Sigmoid colon (tissue), 7 donors: ENCODE measurements around the gene DNAJC15. TPM values are rescaled to one million over a fixed set of nuclear protein-coding genes. Genes with fewer than 3 reads are reported as not detected.
"Not testable (repeated sequence)": the region's sequence is repeated elsewhere in the genome, so short reads cannot be mapped to it uniquely, and the experiment has no call there.

ENCODE experiments used
- DNase-seq: peaks from one replicate; pipeline ENCODE4 v3.0.0-alpha.2; 2019
- H3K27ac ChIP-seq, 4 donors: fragments of 200-600 bp; sonication (generic); one replicate each; pipeline ENCODE4 v1.5.1; 2016 to 2019; ENCODE audit warnings: mild to moderate bottlenecking in 1 of 4
- H3K27me3 ChIP-seq, 3 donors: fragments of 200-600 bp; sonication (generic); one replicate each; pipeline ENCODE4 v1.5.1; 2019; ENCODE audit warnings: mild to moderate bottlenecking in 1 of 3
- H3K36me3 ChIP-seq, 4 donors: fragments of 200-600 bp; sonication (generic); one replicate each; pipeline ENCODE4 v1.5.1; 2016 to 2019
- H3K4me1 ChIP-seq, 4 donors: fragments of 200-600 bp; sonication (generic); one replicate each; pipeline ENCODE4 v1.5.1; 2017 to 2019
- H3K4me3 ChIP-seq, 4 donors: fragments of 200-600 bp; sonication (generic); one replicate each; pipeline ENCODE4 v1.5.1; 2017 to 2019; ENCODE audit warnings: mild to moderate bottlenecking in 2 of 4, moderate library complexity in 1 of 4
- H3K9me3 ChIP-seq, 4 donors: fragments of 200-600 bp in 3 of 4; sonication (generic) in 3 of 4; one replicate each; pipeline versions ENCODE4 v1.5.1 to v1.6.1; 2013 to 2019
- CTCF ChIP-seq, 4 experiments: fragments of 450-650 bp in 3 of 4; fragments of 200-600 bp in 1 of 4; IDR thresholded peaks; one replicate each; pipeline ENCODE4 v1.5.1; 2016 to 2019; ENCODE audit warnings: antibody characterized with exemption in 4 of 4, mild to moderate bottlenecking in 3 of 4, moderate library complexity in 2 of 4
- EP300 ChIP-seq, 4 donors: sonication (generic); formaldehyde crosslinking; IDR thresholded peaks; one replicate each; pipeline ENCODE4 v1.6.1; 2017; ENCODE audit warnings: antibody characterized with exemption in 4 of 4
- POLR2A ChIP-seq, 2 donors: fragments of 450-650 bp; IDR thresholded peaks; one replicate each; pipeline ENCODE4 v1.6.1; 2016; ENCODE audit warnings: antibody characterized with exemption in 2 of 2, mild to moderate bottlenecking in 2 of 2, moderate library complexity in 2 of 2
- POLR2AphosphoS5 ChIP-seq, 4 donors: sonication (generic); formaldehyde crosslinking; IDR thresholded peaks; one replicate each; pipeline ENCODE4 v1.6.1; 2017; ENCODE audit warnings: antibody characterized with exemption in 4 of 4
- WGBS, 2 donors: extraction: QIAGEN DNeasy Blood & Tissue Kit; methylation state at CpG; one replicate each; pipeline ENCODE4 v1.1.7; 2013; 5-methylcytosine and 5-hydroxymethylcytosine counted together
- intact Hi-C: fragments of 100-400 bp; cut with DNase I; formaldehyde crosslinking; loops from one replicate; pipeline ENCODE4 v1.15.1; 2023
- polyA plus RNA-seq, 3 donors: library from polyadenylated mRNA; stranded (reverse); fragments of 200-250 nt; gene quantifications; one replicate each; pipeline ENCODE4 v1.2.3, GENCODE V29; 2013
- total RNA-seq, 4 donors: library from RNA; depleted of rRNA; stranded (reverse); fragments of >200 nt; gene quantifications; one replicate each; pipeline ENCODE4 v1.1.0, GENCODE V29; 2016
- donor health status: healthy with polysubstance abuse.
- donor health status: Bipolar disorder and iron deficiency.
- donor health status: healthy.

The DNAJC15 gene
- total and polyA plus RNA-seq, 7 donors, result 13.6 to 38.8 (median 15.3) TPM

GRCh38 chr13:42986176-42986574 lies 37.2 kb upstream of the DNAJC15 start:
- no peak for TF ChIP-seq POLR2A (IDR thresholded peaks at IDR 0.05)
- no peak for TF ChIP-seq CTCF (IDR thresholded peaks at IDR 0.05)
- no peak for TF ChIP-seq EP300 (IDR thresholded peaks at IDR 0.05)
- peak overlapping the region in 2 of 4 donors; percentile 1 to 46 for H3K27ac ChIP-seq
- no peaks in the 10 kb centered on the region for H3K36me3 ChIP-seq
- peaks cover 0 to 19% (median 14%) of the 10 kb centered on the region in 4 donors for H3K4me1 ChIP-seq
- intact Hi-C loops, result no loop called here
- H3K4me3 ChIP-seq, result no peak overlapping the region
- no peaks in the 10 kb centered on the region for H3K9me3 ChIP-seq
- H3K27me3 ChIP-seq, result no peaks in the 10 kb centered on the region
- no peak for DNase-seq
- WGBS, 2 donors, result 72 to 78% methylated on average over 7 of the region's 7 CpGs

GRCh38 chr13:42990291-42991232 lies 32.8 kb upstream of the DNAJC15 start:
- Histone ChIP-seq H3K4me3 (peak overlapping the region in 2 of 4 donors; percentile 70 to 79), H3K27me3 (no peaks in the 10 kb centered on the region), H3K4me1 (peaks cover 0 to 28% (median 17%) of the 10 kb centered on the region in 4 donors), H3K36me3 (no peaks in the 10 kb centered on the region), H3K27ac (peak overlapping the region in 3 of 4 donors; percentile 85 to 88 (median 85)), H3K9me3 (no peaks in the 10 kb centered on the region)
- intact Hi-C loops, result no loop called here
- 26 to 33% methylated on average over 10 of the region's 10 CpGs for WGBS, 2 donors
- no peak for TF ChIP-seq POLR2AphosphoS5 (IDR thresholded peaks at IDR 0.05)
- no peak for TF ChIP-seq EP300 (IDR thresholded peaks at IDR 0.05)
- TF ChIP-seq CTCF (IDR thresholded peaks at IDR 0.05), result no peak
- DNase-seq, result no peak

DNA sequence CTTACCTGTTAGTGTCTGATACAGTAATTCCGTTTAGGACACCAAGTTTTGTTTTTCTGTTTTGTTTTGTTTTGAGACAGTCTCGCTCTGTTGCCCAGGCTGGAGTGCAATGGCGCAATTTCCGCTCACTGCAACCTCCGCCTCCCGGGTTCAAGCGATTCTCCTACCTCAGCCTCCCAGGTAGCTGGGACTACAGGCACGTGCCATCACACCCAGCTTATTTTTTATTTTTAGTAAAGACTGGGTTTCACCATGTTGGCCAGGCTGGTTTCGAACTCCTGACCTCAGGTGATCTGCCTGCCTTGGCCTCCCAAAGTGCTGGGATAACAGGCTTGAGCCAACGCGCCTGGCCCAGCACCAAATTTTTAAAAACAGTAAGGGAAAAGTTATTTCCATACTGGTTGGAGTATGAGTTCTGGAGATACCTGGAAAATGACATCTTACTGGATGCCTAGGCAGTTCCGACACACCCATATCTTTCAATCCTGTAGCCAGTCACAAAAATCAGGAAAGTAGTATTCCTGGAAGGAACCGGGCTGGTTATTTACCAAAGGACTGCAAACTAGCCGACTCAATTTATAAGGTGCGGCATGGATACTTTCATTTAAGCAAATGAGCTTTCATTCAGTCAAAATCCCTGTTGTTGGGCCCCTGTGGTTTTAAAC lies 32.0 kb upstream of the DNAJC15 start:
- H3K36me3 ChIP-seq, H3K27me3 ChIP-seq, intact Hi-C loops, H3K9me3 ChIP-seq, DNase-seq: not testable (repeated sequence)
- H3K4me3 ChIP-seq, result peak overlapping the region; percentile 59 to 79 (median 69)
- H3K27ac ChIP-seq, result peak overlapping the region; percentile 77 to 88 (median 85)
- WGBS, 2 donors, result 54 to 57% methylated on average over 15 of the region's 15 CpGs
- H3K4me1 ChIP-seq, result peaks cover 0 to 25% (median 17%) of the 10 kb centered on the region in 4 donors

DNA sequence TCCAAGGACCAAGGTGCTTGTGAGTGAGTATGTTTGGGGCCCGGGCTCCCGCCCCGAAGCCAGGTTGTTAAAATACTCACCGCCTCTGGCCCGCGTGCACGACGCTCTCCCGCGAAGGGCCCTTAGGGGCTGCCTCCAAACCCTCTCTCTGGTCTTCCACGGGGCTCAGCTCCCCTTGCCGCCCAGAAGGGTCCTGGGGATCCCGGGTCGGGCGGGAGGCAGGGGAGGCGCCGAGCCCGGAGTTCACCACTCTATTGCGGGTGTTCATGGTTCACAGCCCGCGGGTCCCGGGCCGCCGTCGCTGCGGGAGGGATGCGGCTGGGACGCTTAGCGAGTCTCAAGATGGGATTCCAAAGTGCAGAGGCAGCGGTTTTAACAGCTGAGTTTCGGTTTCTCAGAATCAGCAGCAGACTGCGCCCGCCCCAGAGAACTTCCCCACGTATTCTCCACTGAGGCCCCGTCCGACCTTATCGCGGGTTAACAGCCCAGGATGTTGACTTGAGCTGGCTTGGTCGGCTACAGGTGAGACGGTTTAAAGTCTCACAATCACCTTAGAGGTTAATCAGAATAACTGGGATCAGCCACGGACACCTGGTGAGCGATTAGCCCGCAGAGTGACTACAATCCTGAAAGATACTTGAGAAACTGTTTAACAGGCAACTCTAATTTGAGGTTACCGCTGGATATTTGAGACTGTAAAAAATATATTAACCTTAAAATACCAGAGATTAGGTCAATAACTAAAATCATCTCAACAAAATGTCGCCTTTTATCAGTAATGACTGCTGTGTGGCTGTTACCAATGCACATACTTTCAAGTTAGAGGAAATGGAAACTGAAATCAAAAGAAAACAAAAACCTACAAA lies 31.3 kb upstream of the DNAJC15 start, which contains the start of gene EPSTI1:
Gene EPSTI1, minus strand, starts transcription at position 344 of the 866 bp plus-strand sequence. Its CDS starts 76 bp downstream, at position 268.
- intact Hi-C loops, result no loop called here
- peak; percentile 83 for DNase-seq

DNA sequence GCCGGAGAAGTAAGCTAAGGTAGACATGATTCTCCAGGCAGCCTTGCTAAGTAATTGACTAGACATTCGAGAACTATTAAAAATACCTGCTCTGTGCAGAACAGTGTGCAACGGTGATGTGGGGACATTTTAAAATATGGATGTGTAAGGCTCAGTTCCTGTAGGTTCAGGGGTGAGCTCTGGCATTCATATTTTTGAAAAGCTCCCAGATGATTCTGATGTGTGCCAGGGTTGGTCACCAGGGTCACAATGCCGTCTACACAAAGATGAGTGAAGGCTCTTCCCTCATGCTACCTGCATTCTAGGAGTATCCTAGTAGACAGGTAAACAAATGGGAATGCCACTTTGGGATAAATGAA lies 30.6 kb upstream of the DNAJC15 start:
- Histone ChIP-seq H3K36me3 (no peaks in the 10 kb centered on the region), H3K27me3 (no peaks in the 10 kb centered on the region), H3K4me1 (peaks cover 0 to 25% (median 17%) of the 10 kb centered on the region in 4 donors), H3K27ac (peak overlapping the region; percentile 77 to 88 (median 85)), H3K4me3 (peak overlapping the region in 3 of 4 donors; percentile 68 to 79 (median 70)), H3K9me3 (no peaks in the 10 kb centered on the region)
- TF ChIP-seq EP300 (IDR thresholded peaks at IDR 0.05), result no peak
- TF ChIP-seq CTCF (IDR thresholded peaks at IDR 0.05), result no peak
- no peak for TF ChIP-seq POLR2AphosphoS5 (IDR thresholded peaks at IDR 0.05)
- no peak for TF ChIP-seq POLR2A (IDR thresholded peaks at IDR 0.05)
- DNase-seq, result no peak
- intact Hi-C loops, result no loop called here
- 18 to 25% methylated on average over 4 of the region's 4 CpGs for WGBS, 2 donors

More for the DNA sequence above, 31.3 kb upstream of the DNAJC15 start, which contains the start of gene EPSTI1:
- H3K36me3 ChIP-seq, result no peaks in the 10 kb centered on the region
- H3K27ac ChIP-seq, result peak within 1 kb of the TSS; percentile 77 to 88 (median 85)
- TF ChIP-seq POLR2A (IDR thresholded peaks at IDR 0.05) (no peak), EP300 (IDR thresholded peaks at IDR 0.05) (no peak), POLR2AphosphoS5 (IDR thresholded peaks at IDR 0.05) (peak in 3 of 4 donors; percentile 35 to 63 (median 62))
- H3K9me3 ChIP-seq, result no peaks in the 10 kb centered on the region
- no peaks in the 10 kb centered on the region for H3K27me3 ChIP-seq
- peak within 1 kb of the TSS; percentile 59 to 79 (median 69) for H3K4me3 ChIP-seq
- peaks cover 0 to 25% (median 17%) of the 10 kb centered on the region in 4 donors for H3K4me1 ChIP-seq
- WGBS, 2 donors, result 1 to 2% methylated on average over 45 of the region's 45 CpGs
